B cell (primary cell): ENCODE measurements around the gene ATXN2. TPM values are rescaled to one million over a fixed set of nuclear protein-coding genes. Genes with fewer than 3 reads are reported as not detected.

ENCODE experiments used
- ATAC-seq: fragments of 200-7000 bp; cut with Tn5 transposase; one replicate; pipeline ENCODE4 v1.10.0; 2021; ENCODE audit warnings: low read depth, mild to moderate bottlenecking, moderate number of reproducible peaks, moderate library complexity
- CTCF ChIA-PET: fragments of 350-600 bp; sonication (Branson Sonifier 250); formaldehyde crosslinking; loops from one replicate; lab custom pipeline; 2021; ENCODE audit warnings: antibody characterized with exemption, inconsistent platforms; lab: Charles Lee
- POLR2A ChIA-PET: fragments of 350-600 bp; sonication (Branson Sonifier 250); formaldehyde crosslinking; loops from one replicate; lab custom pipeline; 2021; ENCODE audit warnings: antibody characterized with exemption; lab: Charles Lee
- DNase-seq: peaks from one replicate; pipeline ENCODE4 v3.0.0; 2013
- H2AFZ ChIP-seq: 2 replicates; pipeline ENCODE4 v1.6.1; 2012; ENCODE audit warnings: mild to moderate bottlenecking, low read depth, low read length; ENCODE audit not compliant: insufficient read depth, poor library complexity, severe bottlenecking
- H3K27ac ChIP-seq, 2 donors: 1 replicate in 1 of 2; 2 replicates in 1 of 2; pipeline ENCODE4 v1.5.1; 2012 to 2013; ENCODE audit warnings: low read length in 2 of 2, mild to moderate bottlenecking in 2 of 2, moderate library complexity in 1 of 2
- H3K27me3 ChIP-seq, 4 experiments: fragments of 200-600 bp in 1 of 4; sonication (generic) in 1 of 4; replicated peaks in 1 of 4; 1 replicate in 2 of 4; 2 replicates in 2 of 4; pipeline versions ENCODE4 v1.6.1 to v1.7.0; 2013 to 2016; ENCODE audit warnings: low read length in 3 of 4, mild to moderate bottlenecking in 2 of 4, mixed read lengths in 1 of 4, moderate library complexity in 1 of 4; ENCODE audit not compliant: insufficient read depth in 4 of 4, control insufficient read depth in 3 of 4; ENCODE audit errors: control extremely low read depth in 1 of 4
- H3K36me3 ChIP-seq, 2 experiments: replicated peaks in 1 of 2; 1 replicate in 1 of 2; 2 replicates in 1 of 2; pipeline versions ENCODE4 v1.6.1 to v1.7.1; 2013; ENCODE audit warnings: low read length in 1 of 2; ENCODE audit not compliant: insufficient read depth in 2 of 2, control insufficient read depth in 1 of 2; ENCODE audit errors: control extremely low read depth in 1 of 2, extremely low read depth in 1 of 2
- H3K4me1 ChIP-seq, 2 donors: fragments of 200-600 bp in 1 of 2; sonication (generic) in 1 of 2; 1 replicate in 1 of 2; 2 replicates in 1 of 2; pipeline versions ENCODE4 v1.5.1 to v1.6.1; 2013 to 2017; ENCODE audit warnings: low read length in 2 of 2; ENCODE audit not compliant: control insufficient read depth in 2 of 2, insufficient read depth in 2 of 2
- H3K4me2 ChIP-seq: replicated peaks from 2 replicates; pipeline ENCODE3; 2012; ENCODE audit warnings: mild to moderate bottlenecking, low read depth, low read length; ENCODE audit not compliant: poor library complexity, severe bottlenecking
- H3K4me3 ChIP-seq, 5 experiments: fragments of 200-600 bp in 1 of 5; sonication (generic) in 1 of 5; 1 replicate in 3 of 5; 2 replicates in 2 of 5; pipeline versions ENCODE4 v1.5.1 to v1.7.0; 2011 to 2016; ENCODE audit warnings: low read length in 4 of 5, mild to moderate bottlenecking in 4 of 5, low read depth in 2 of 5, control low read depth in 1 of 5, moderate library complexity in 1 of 5; ENCODE audit not compliant: insufficient read depth in 1 of 5; ENCODE audit errors: control extremely low read depth in 1 of 5, extremely low read depth in 1 of 5
- H3K79me2 ChIP-seq: fragments of 200-600 bp; sonication (generic); one replicate; pipeline ENCODE4 v1.6.0; 2016; ENCODE audit warnings: low read length; ENCODE audit not compliant: control insufficient read depth, insufficient read depth
- H3K9ac ChIP-seq: fragments of 200-600 bp; sonication (generic); 2 replicates; pipeline ENCODE4 v1.6.1; 2017; ENCODE audit warnings: mild to moderate bottlenecking, low read length, moderate library complexity
- H3K9me3 ChIP-seq, 3 donors: one replicate each; pipeline versions ENCODE4 v1.6.1 to v1.7.1; 2013; ENCODE audit warnings: low read length in 2 of 3; ENCODE audit not compliant: control insufficient read depth in 2 of 3, insufficient read depth in 1 of 3; ENCODE audit errors: control extremely low read depth in 1 of 3
- H4K20me1 ChIP-seq: 2 replicates; pipeline ENCODE4 v1.6.0; 2012; ENCODE audit warnings: mild to moderate bottlenecking, low read length; ENCODE audit not compliant: insufficient read depth, control insufficient read depth, poor library complexity, severe bottlenecking
- H3K27ac Mint-ChIP-seq: one replicate; pipeline ENCODE4 v1.8.0; 2021; ENCODE audit warnings: mixed read lengths
- H3K27me3 Mint-ChIP-seq: one replicate; pipeline ENCODE4 v1.8.0; 2021; ENCODE audit warnings: mixed read lengths
- H3K4me1 Mint-ChIP-seq: one replicate; pipeline ENCODE4 v1.8.0; 2021; ENCODE audit warnings: mixed read lengths
- H3K4me3 Mint-ChIP-seq: one replicate; pipeline ENCODE4 v1.8.0; 2021; ENCODE audit warnings: mixed read lengths
- H3K9me3 Mint-ChIP-seq: one replicate; pipeline ENCODE4 v1.8.0; 2022; ENCODE audit warnings: mixed read lengths; ENCODE audit not compliant: insufficient read depth
- CTCF ChIP-seq: fragments of 200-600 bp; IDR thresholded peaks from one replicate; pipeline ENCODE4 v1.8.0; 2022; ENCODE audit warnings: antibody characterized with exemption, mild to moderate bottlenecking
- EZH2 ChIP-seq: IDR thresholded peaks from 2 replicates; pipeline ENCODE4 v1.6.1; 2012; ENCODE audit warnings: borderline replicate concordance, low read depth, mild to moderate bottlenecking, moderate library complexity, low read length; ENCODE audit not compliant: insufficient read depth, poor library complexity, severe bottlenecking
- WGBS: methylation state at CpG from one replicate; pipeline ENCODE4 v1.1.5; 2013; ENCODE audit warnings: missing lambda C conversion rate; ENCODE audit not compliant: insufficient coverage; 5-methylcytosine and 5-hydroxymethylcytosine counted together
- intact Hi-C: fragments of 100-400 bp; cut with micrococcal nuclease; formaldehyde crosslinking; loops from one replicate; pipeline ENCODE4 v1.10.0; 2022
- polyA plus RNA-seq: library from polyadenylated mRNA; depleted of rRNA; stranded (reverse); fragments of >200 nt; gene quantifications from 2 replicates; pipeline ENCODE4 v1.2.3, GENCODE V29; 2012
- total RNA-seq, 2 donors: library from RNA; stranded (reverse); fragments of 120-200 nt in 1 of 2; gene quantifications; 1 replicate in 1 of 2; 2 replicates in 1 of 2; pipeline versions ENCODE4 v1.2.3 to v1.2.4, GENCODE V29; 2013 to 2022

ATXN2 gene
- total and polyA plus RNA-seq, 2 donors (not counting 1 experiment from before 2014, with no cell fraction given), result 28.2 to 83.8 TPM

- no peaks in the 10 kb centered on the region for H3K27me3 Mint-ChIP-seq
- peak; percentile 22 for ATAC-seq
- no peaks in the 10 kb centered on the region for H3K9me3 Mint-ChIP-seq
- POLR2A ChIA-PET, result interaction anchor here (1.4 to 2.3 kb wide), 3 partner anchors 16 to 27 kb away, joined by 4 to 13 read pairs (median 4); no protein-coding TSS in a partner anchor
- peak overlapping the region; percentile 78 to 84 for H3K27ac ChIP-seq
- H2AFZ ChIP-seq, result no peak overlapping the region
- intact Hi-C loops, result loop anchor here (1.0 to 10.0 kb wide), 3 partner anchors 15 to 1774 kb away; no protein-coding TSS in a partner anchor
- H3K27ac Mint-ChIP-seq, result peak overlapping the region; percentile 95
- TF ChIP-seq CTCF, result no peak
- no peak for TF ChIP-seq EZH2
- peak overlapping the region in 4 of 5 experiments; percentile 14 to 50 (median 34) for H3K4me3 ChIP-seq
- H3K4me2 ChIP-seq, result peak overlapping the region; percentile 81
- no peaks in the 10 kb centered on the region for H3K9me3 ChIP-seq
- no peaks in the 10 kb centered on the region for H3K36me3 ChIP-seq
- peaks cover 74% of the 10 kb centered on the region for H3K79me2 ChIP-seq
- H3K4me3 Mint-ChIP-seq, result peak overlapping the region; percentile 87
- H3K9ac ChIP-seq, result peak overlapping the region; percentile 53
- H3K4me1 Mint-ChIP-seq, result peaks cover 88% of the 10 kb centered on the region
- CTCF ChIA-PET, result interaction anchor here (1.0 to 42.0 kb wide), 4 partner anchors 13 to 28 kb away, joined by 5 to 1472 read pairs (median 16); partner anchors contain the start of gene SH2B3
- peaks cover 82 to 98% of the 10 kb centered on the region in 2 donors for H3K4me1 ChIP-seq
- H4K20me1 ChIP-seq, result peaks cover 4% of the 10 kb centered on the region
- no peaks in the 10 kb centered on the region for H3K27me3 ChIP-seq
- 9% methylated on average over 9 of the region's 17 CpGs for WGBS
- DNase-seq, result peak; percentile 87
Observed at GRCh38 chr12:111430433-111431353, 168.4 kb downstream of the ATXN2 start.
